Endothelial cell of umbilical vein (primary cell): ENCODE measurements around the gene PDE3A. TPM values are rescaled to one million over a fixed set of nuclear protein-coding genes. Genes with fewer than 3 reads are reported as not detected.

ENCODE experiments used
- BruUV-seq: library from RNA; stranded (reverse); fragments of 400-500 nt; replicated peaks from 2 replicates; lab custom pipeline; 2021; lab: Mats Ljungman, UMichigan
- CTCF ChIA-PET: fragments of 300-600, 350-600 bp; sonication (Branson Sonifier 250); formaldehyde crosslinking; loops from one replicate; lab custom pipeline; 2021; ENCODE audit warnings: antibody characterized with exemption, inconsistent platforms; lab: Charles Lee
- POLR2A ChIA-PET: fragments of 300-600, 350-600 bp; sonication (Branson Sonifier 250); formaldehyde crosslinking; loops from one replicate; lab custom pipeline; 2021; ENCODE audit warnings: antibody characterized with exemption, inconsistent platforms; lab: Charles Lee
- DNase-seq: peaks from one replicate; pipeline ENCODE4 v3.0.0-alpha.2; 2011; ENCODE audit warnings: low read depth, low spot score
- FAIRE-seq: peaks from 2 replicates; lab custom pipeline; 2011; peaks lifted over from hg19 to GRCh38; lab: Jason Lieb, UNC
- H2AFZ ChIP-seq: 2 replicates; pipeline ENCODE4 v1.6.0; 2012; ENCODE audit warnings: low read depth, low read length, control low read depth, inconsistent platforms
- H3K27ac ChIP-seq: 2 replicates; pipeline ENCODE4 v1.5.1; 2011; ENCODE audit warnings: low read depth, mild to moderate bottlenecking, control low read depth, low read length, moderate library complexity; ENCODE audit not compliant: insufficient read depth
- H3K27me3 ChIP-seq, 2 experiments: 2 replicates each; pipeline versions ENCODE4 v1.6.0 to v1.6.1; 2011; ENCODE audit warnings: low read length in 2 of 2, mixed read lengths in 1 of 2; ENCODE audit not compliant: control insufficient read depth in 2 of 2, insufficient read depth in 2 of 2
- H3K36me3 ChIP-seq, 2 experiments: 2 replicates in 1 of 2; 3 replicates in 1 of 2; pipeline ENCODE4 v1.5.1; 2011; ENCODE audit warnings: low read length in 2 of 2, mild to moderate bottlenecking in 1 of 2, moderate library complexity in 1 of 2; ENCODE audit not compliant: control insufficient read depth in 2 of 2, insufficient read depth in 2 of 2; ENCODE audit errors: extremely low read depth in 1 of 2
- H3K4me1 ChIP-seq: 3 replicates; pipeline ENCODE4 v1.5.1; 2011; ENCODE audit warnings: mild to moderate bottlenecking, low read length; ENCODE audit not compliant: control insufficient read depth, insufficient read depth; ENCODE audit errors: extremely low read depth
- H3K4me2 ChIP-seq: 2 replicates; pipeline ENCODE4 v1.6.1; 2011; ENCODE audit warnings: low read length, control low read depth, mixed read lengths; ENCODE audit not compliant: insufficient read depth
- H3K4me3 ChIP-seq, 3 experiments: fragments of 200-600 bp in 1 of 3; sonication (generic), shearing (Covaris generic) in 1 of 3; replicated peaks in 1 of 3; 2 replicates each; pipeline ENCODE4 v1.5.1; 2011 to 2016; ENCODE audit warnings: control low read depth in 3 of 3, low read length in 3 of 3, mild to moderate bottlenecking in 2 of 3, inconsistent platforms in 1 of 3, low read depth in 1 of 3, moderate library complexity in 1 of 3; ENCODE audit not compliant: insufficient read depth in 1 of 3
- H3K79me2 ChIP-seq: 2 replicates; pipeline ENCODE4 v1.6.0; 2012; ENCODE audit warnings: low read length, inconsistent platforms; ENCODE audit not compliant: control insufficient read depth, insufficient read depth
- H3K9ac ChIP-seq: replicated peaks from 2 replicates; pipeline ENCODE3; 2011; ENCODE audit warnings: low read length, control low read depth; ENCODE audit not compliant: insufficient read depth; ENCODE audit errors: extremely low read depth
- H3K9me1 ChIP-seq: replicated peaks from 3 replicates; pipeline ENCODE4 v1.6.0; 2011; ENCODE audit warnings: mild to moderate bottlenecking, low read length; ENCODE audit not compliant: control insufficient read depth, insufficient read depth; ENCODE audit errors: extremely low read depth
- H3K9me3 ChIP-seq: replicated peaks from 2 replicates; pipeline ENCODE4 v1.5.1; 2012; ENCODE audit warnings: low read length, inconsistent platforms; ENCODE audit not compliant: control insufficient read depth, insufficient read depth
- H4K20me1 ChIP-seq: replicated peaks from 2 replicates; pipeline ENCODE3; 2011; ENCODE audit warnings: mild to moderate bottlenecking, low read length; ENCODE audit not compliant: control insufficient read depth, insufficient read depth; ENCODE audit errors: extremely low read depth
- EZH2 ChIP-seq: IDR thresholded peaks from 2 replicates; pipeline ENCODE4 v1.6.1; 2012; ENCODE audit warnings: borderline replicate concordance, low read depth, mild to moderate bottlenecking, moderate library complexity, low read length, inconsistent platforms; ENCODE audit not compliant: severe bottlenecking
- FOS ChIP-seq: IDR thresholded peaks from 2 replicates; pipeline ENCODE4 v1.6.1; 2011; ENCODE audit warnings: mild to moderate bottlenecking, low read length, moderate library complexity, borderline replicate concordance; ENCODE audit not compliant: insufficient read depth
- JUN ChIP-seq: IDR thresholded peaks from 2 replicates; pipeline ENCODE4 v1.6.1; 2011; ENCODE audit warnings: borderline replicate concordance, low read depth; ENCODE audit not compliant: insufficient read length, insufficient read depth
- MAX ChIP-seq: IDR thresholded peaks from 2 replicates; pipeline ENCODE4 v1.6.1; 2011; ENCODE audit not compliant: insufficient read depth, insufficient read length
- POLR2A ChIP-seq: IDR thresholded peaks from 2 replicates; pipeline ENCODE4 v1.6.1; 2012; ENCODE audit warnings: low read depth, mild to moderate bottlenecking, control low read depth, low read length
- POLR2AphosphoS5 ChIP-seq: IDR thresholded peaks from 2 replicates; pipeline ENCODE4 v1.6.1; 2012; ENCODE audit warnings: low read depth, mild to moderate bottlenecking, control low read depth, low read length, moderate library complexity; ENCODE audit not compliant: insufficient read depth
- dilution Hi-C: fragments of 300-500 bp; cut with MboI; formaldehyde crosslinking; loops from one replicate; pipeline ENCODE4 v1.15.0; 2019; ENCODE audit warnings: low sequenced_read_pairs; ENCODE audit not compliant: extremely low pct_ligation_motif_present
- intact Hi-C: fragments of 100-400 bp; cut with micrococcal nuclease; formaldehyde crosslinking; loops from one replicate; pipeline ENCODE4 v1.10.0; 2022
- polyA plus RNA-seq, 4 experiments: library from polyadenylated mRNA; depleted of rRNA in 3 of 4; stranded (reverse) in 3 of 4; unstranded in 1 of 4; fragments of >200 nt; gene quantifications; 2 replicates each; pipeline versions ENCODE4 v1.2.1 to v1.2.3, GENCODE V29; 2011 to 2012; ENCODE audit warnings: missing spikeins in 1 of 4
- total RNA-seq: library from RNA; stranded (reverse); gene quantifications from 2 replicates; pipeline ENCODE4 v1.2.3, GENCODE V29; 2021

Gene PDE3A
- total and polyA plus RNA-seq, 2 donors (not counting 3 experiments of a cell fraction or from before 2014, with no cell fraction given), result 14.0 to 27.4 TPM

DNA sequence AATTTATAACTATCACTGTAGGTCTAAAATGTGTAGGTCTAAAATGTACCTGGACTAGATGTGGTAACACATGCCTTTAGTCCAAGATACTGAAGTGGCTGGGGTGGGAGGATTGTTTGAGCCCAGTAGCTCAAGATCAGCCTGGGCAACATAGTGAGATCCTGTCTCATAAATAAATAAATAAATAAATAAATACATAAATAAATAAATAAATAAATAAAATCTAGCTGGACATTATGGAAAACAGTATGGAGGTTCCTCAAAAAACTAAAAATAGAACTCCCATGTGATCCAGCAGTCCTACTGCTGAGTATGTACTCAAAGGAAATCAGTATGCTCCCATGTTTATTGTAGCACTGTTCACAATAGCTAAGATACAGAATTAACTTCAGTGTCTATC lies 24.0 kb downstream of the PDE3A start:
- H2AFZ ChIP-seq, result no peak overlapping the region
- BruUV-seq, result no TSS peak
- no peak overlapping the region for H3K4me2 ChIP-seq
- H3K27ac ChIP-seq, result no peak overlapping the region
- ChIA-PET CTCF (no interaction called here), POLR2A (no interaction called here)
- no peak overlapping the region for H3K9ac ChIP-seq
- DNase-seq (no peak), FAIRE-seq (no peak)
- peaks cover 4% of the 10 kb centered on the region for H4K20me1 ChIP-seq
- H3K27me3 ChIP-seq, result no peaks in the 10 kb centered on the region
- H3K9me1 ChIP-seq, result no peaks in the 10 kb centered on the region
- intact Hi-C loops (no loop called here), dilution Hi-C loops (no loop called here)
- H3K4me1 ChIP-seq, result peaks cover under 1% of the 10 kb centered on the region
- TF ChIP-seq POLR2AphosphoS5, result no peak
- H3K9me3 ChIP-seq, result no peaks in the 10 kb centered on the region
- no peaks in the 10 kb centered on the region for H3K36me3 ChIP-seq
- no peak overlapping the region for H3K4me3 ChIP-seq
- peaks cover 19% of the 10 kb centered on the region for H3K79me2 ChIP-seq

DNA sequence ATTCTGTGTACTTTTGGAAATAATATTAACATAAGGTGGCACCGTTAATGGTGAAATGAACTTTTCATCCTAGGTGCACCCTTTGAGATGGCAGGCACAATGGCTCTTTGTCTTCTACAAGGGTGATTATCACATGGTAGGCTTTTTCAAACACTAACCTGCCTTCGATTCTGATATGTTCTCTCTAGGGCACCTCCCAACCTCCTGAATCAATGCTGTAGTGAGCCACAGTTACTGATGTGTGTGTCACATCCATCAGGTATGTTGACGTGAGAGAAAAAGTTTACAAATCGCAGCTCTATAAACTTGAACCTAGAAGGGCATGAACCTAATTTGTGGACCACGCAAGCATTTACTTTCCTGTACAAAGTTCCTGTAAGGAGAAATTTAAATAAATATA lies 25.4 kb downstream of the PDE3A start:
- no peak overlapping the region for H3K4me3 ChIP-seq
- H3K9me1 ChIP-seq, result no peaks in the 10 kb centered on the region
- H2AFZ ChIP-seq, result no peak overlapping the region
- peaks cover 4% of the 10 kb centered on the region for H4K20me1 ChIP-seq
- no peak overlapping the region for H3K9ac ChIP-seq
- TF ChIP-seq POLR2A, result no peak
- TF ChIP-seq EZH2, result no peak
- TF ChIP-seq MAX, result no peak
- no peak for TF ChIP-seq JUN
- no peak for TF ChIP-seq FOS
- no peak for DNase-seq
- no peaks in the 10 kb centered on the region for H3K9me3 ChIP-seq
- H3K4me2 ChIP-seq, result no peak overlapping the region
- no peak overlapping the region for H3K27ac ChIP-seq
- CTCF ChIA-PET, result no interaction called here
- H3K27me3 ChIP-seq, result no peaks in the 10 kb centered on the region
- FAIRE-seq, result no peak
- H3K79me2 ChIP-seq, result peaks cover 15% of the 10 kb centered on the region
- intact Hi-C loops (no loop called here), dilution Hi-C loops (no loop called here)
- no TSS peak for BruUV-seq
- H3K4me1 ChIP-seq, result peaks cover 7% of the 10 kb centered on the region
- H3K36me3 ChIP-seq, result no peaks in the 10 kb centered on the region
- POLR2A ChIA-PET, result no interaction called here
